GM10847 (cell line): ENCODE measurements around the gene KIF26A.

Source experiments
- POLR2A ChIP-seq: IDR thresholded peaks from 2 replicates; pipeline ENCODE4 v1.6.1; 2011; ENCODE audit not compliant: insufficient read length; ENCODE audit errors: extremely low read depth

The KIF26A gene

DNA sequence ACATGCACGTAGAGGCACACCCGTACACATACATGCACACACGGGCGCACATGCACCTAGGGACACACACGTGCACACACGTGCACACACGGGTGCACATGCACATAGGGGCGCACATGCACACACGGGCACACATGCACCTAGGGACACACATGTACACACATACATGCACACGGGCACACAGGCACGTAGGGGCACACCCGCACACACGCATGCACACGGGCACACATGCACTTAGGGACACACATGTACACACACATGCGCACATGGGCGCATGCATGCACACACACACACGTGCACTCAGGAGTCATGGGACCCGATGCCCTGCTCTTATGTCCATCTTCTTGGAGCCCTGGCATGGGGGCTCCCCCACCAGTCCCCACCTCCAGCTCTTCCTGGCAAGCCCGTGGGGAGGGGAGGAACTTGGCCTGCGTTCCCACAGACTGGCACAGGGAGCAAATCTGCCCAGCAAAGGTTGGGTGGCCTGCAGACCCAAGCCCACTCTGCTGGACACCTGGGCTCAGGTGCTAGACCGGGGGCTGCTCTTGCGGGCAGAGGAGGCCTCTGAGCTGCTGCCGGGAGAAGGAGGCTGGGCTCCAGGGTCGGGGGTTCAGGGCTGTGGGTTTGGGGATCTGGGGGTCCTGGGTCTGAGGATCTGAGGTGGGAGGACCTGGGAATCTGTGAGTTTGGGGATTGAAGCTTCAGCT, 51.4 kb downstream of the KIF26A start:
- no peak for TF ChIP-seq POLR2A

DNA sequence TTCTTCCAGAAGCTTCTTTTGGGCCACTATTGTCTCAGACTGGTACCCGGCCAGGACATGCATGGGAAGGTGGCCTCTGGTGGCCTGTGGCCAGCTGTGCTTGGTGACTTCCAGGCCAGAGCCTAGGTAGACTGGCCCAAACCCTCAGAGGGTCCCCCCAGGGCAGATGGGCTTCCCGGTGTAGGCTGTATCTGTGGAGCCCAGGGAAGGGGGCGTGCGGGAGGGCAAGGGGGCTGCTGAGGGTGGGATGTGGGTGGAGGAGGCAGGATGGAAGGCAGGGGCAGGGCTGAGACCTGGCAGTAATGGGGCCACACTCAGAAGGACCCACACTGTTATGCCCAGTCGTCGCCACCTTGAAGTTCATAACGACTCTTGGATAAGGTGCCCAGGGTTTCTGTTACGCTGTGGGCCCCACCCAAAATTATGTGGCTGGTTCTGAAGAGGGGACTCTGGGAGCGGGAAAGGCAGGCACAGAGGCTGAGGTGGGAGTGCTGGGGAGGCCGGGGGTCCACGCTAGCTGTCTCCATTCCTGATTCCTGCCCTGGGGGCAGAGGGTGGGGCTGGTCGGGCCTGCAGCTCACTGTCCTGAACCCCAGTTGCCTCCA, 52.1 kb downstream of the KIF26A start:
- no peak for TF ChIP-seq POLR2A

GRCh38 chr14:104191409-104191997, 53.1 kb downstream of the KIF26A start:
- no peak for TF ChIP-seq POLR2A

GRCh38 chr14:104192146-104192882, 53.9 kb downstream of the KIF26A start:
- TF ChIP-seq POLR2A: no peak

DNA sequence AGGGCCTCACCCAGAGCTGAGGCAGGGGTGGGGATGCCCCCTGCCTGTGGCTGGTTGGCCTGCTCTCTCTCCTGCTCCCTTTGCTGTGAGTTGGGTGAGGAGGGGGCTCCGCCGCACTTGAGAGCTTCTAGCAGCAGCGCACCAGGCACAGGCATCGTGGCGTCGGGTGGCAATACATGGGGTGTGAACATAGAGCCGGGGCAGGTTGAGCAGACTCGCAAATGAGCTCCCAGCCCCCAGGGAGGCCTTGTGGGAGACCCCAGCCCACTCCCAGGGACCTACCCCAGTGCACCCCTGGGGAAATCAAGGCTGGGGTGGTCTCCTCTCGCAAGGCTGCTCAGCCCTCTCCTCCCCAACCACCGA, 54.5 kb downstream of the KIF26A start:
- no peak for TF ChIP-seq POLR2A

DNA sequence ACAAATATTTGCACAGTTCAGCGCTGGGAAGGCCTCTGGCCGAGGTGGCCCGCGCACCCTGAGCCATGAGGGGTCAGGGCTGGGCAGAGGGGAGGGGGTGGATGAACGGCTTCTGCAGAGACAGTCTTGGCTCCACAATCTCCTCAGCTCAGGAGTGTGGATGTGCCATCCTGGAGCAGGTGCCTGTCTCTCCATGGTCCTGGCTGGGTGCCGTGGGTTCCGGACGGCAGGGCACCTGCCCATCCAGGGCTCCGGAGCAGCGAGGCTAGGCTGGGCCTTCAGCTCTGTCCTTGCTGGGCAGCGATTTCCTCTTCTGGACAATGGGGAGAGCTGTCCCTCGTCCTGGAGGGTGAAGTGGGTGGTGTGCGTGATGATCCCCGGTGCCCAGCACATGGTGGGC, 55.6 kb downstream of the KIF26A start:
- TF ChIP-seq POLR2A: no peak

- TF ChIP-seq POLR2A: no peak
These were observed 56.3 kb downstream of the KIF26A start for GRCh38 chr14:104194716-104195115.

DNA sequence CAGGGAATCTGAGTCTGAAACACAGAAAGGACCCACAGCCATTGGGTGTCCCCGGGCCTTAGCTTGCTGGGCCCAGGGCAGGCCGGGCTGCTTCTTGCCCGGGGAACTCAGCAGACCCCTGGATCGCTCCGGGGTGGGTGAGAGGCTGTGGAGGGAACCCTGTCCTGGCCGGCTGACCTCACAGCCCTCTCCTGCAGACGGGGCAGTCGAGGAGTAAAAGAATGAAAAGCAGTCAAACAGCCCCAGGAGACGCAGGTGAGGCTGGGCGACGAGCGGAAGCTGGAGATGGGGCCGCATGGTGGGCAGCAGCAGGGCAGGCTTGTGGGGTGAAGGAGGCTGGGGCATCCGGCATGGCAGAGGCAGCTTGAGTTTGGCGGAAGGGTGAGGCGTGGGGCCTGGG, 57.0 kb downstream of the KIF26A start:
- no peak for TF ChIP-seq POLR2A

GRCh38 chr14:104195878-104196277, 57.5 kb downstream of the KIF26A start:
- no peak for TF ChIP-seq POLR2A

DNA sequence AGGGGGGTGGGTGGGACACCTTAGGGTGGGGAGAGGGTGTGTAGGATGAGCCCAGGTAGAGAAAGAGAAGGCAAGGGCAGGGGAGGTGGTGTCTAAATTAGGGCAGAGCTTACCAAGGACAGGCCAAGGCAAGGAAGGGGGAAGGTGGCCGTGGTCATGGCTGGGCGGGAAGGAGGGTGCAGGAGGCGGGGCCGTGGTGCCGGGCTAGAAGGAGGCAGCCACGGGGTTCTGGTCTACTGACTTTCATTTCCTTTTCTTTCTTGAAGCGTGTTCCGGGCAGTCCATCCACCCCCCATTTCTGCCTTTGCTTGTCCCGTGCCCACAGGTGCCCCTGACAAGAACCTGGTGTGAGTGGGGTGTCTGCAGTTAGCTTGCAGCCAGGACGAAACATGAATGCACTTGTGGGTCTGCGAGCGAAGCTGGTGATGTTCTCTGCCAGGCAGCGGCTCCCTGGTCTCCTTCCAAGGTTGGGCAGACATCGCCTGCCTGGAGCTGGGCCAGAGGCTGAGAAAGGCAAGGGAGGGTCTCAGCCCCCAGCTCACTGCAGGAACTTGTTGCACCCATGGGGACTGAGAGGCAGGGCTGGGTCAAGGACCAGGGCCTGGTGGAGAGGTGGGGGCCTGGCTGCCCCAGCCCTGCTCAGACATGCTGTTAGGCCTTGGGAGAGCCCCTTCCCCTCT, 58.2 kb downstream of the KIF26A start:
- TF ChIP-seq POLR2A: no peak

DNA sequence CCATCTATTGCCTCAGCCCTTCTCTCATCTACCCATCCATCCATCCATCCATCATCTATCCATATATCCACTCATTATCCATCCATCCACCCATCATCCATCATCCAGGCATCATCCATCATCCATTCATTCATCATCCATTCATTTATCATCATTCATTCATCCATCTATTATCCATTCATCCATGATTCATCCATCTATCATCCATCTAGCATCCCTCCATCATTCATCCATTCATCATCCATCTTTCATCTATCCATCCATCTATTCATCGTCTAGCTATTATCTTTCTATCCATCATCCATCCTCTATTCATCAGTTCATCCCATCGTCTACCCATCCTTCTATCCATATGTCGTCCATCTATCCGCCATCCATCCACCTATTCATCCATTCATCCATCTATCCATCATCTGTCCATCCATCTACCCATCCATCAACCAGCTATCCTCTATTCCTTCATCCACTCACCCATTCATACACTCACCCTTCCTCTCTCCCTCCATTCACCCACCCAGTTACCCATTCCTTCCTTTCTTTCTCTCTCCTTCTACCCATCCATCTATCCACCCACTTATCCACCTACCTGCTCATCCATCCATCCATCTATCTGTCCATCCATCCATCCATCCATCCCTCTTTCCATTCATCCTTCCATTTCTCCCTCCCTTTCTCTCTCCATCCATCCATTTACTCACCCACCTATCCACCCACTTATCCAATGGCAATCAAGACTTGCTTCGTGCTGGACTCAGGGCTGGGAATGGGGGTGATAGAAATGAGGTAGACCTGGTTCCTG, 59.3 kb downstream of the KIF26A start:
- TF ChIP-seq POLR2A: no peak

GRCh38 chr14:104199266-104199895, 61.0 kb downstream of the KIF26A start:
- no peak for TF ChIP-seq POLR2A

- TF ChIP-seq POLR2A: no peak
These were observed 61.7 kb downstream of the KIF26A start for GRCh38 chr14:104200106-104200505.

DNA sequence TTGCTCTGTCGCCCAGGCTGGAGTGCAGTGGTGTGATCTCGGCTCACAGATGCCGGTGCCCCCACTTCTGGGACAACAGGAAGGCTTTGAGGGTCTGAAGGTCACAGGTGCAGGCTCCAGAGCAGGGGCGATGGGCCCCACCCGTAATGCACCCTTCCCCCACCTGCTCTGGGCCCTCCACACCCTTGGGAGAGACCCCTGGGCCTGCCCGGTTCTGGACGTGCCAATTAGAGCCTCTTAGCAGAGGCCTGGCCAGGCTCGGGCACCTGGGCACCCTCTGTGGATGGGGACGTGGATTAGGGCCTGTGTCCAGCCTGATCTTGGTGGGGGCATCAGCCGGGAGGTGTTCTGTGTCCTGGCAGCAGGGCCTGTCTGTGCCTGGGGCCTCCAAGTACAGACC, 62.2 kb downstream of the KIF26A start:
- TF ChIP-seq POLR2A: no peak
